Heart left ventricle (tissue), 16 donors: ENCODE results near the gene ODR4. TPM values are rescaled to one million over a fixed set of nuclear protein-coding genes. Genes with fewer than 3 reads are reported as not detected.

ENCODE experiments used
- ATAC-seq, 4 donors: fragments of 200-7000 bp; cut with Tn5 transposase; one replicate each; pipeline ENCODE4 v1.9.1; 2020 to 2022; ENCODE audit warnings: moderate library complexity in 4 of 4, mild to moderate bottlenecking in 3 of 4, moderate number of reproducible peaks in 1 of 4
- DNase-seq, 5 donors: peaks; one replicate each; pipeline ENCODE4 v3.0.0-alpha.2; 2020
- H3K27ac ChIP-seq, 12 donors: fragments of 200-600 bp; sonication (generic) in 4 of 12; one replicate each; pipeline versions ENCODE4 v1.5.0 to v1.8.0; 2016 to 2022; ENCODE audit warnings: mild to moderate bottlenecking in 2 of 12
- H3K27me3 ChIP-seq, 9 donors: fragments of 200-600 bp; sonication (generic) in 2 of 9; one replicate each; pipeline versions ENCODE4 v1.5.1 to v1.8.0; 2016 to 2022; ENCODE audit warnings: mild to moderate bottlenecking in 3 of 9
- H3K36me3 ChIP-seq, 9 donors: fragments of 200-600 bp; sonication (generic) in 2 of 9; one replicate each; pipeline versions ENCODE4 v1.5.0 to v1.8.0; 2018 to 2022; ENCODE audit warnings: mild to moderate bottlenecking in 2 of 9
- H3K4me1 ChIP-seq, 12 donors: fragments of 200-600 bp; sonication (generic) in 4 of 12; one replicate each; pipeline versions ENCODE4 v1.5.0 to v1.8.0; 2016 to 2022; ENCODE audit warnings: mild to moderate bottlenecking in 3 of 12
- H3K4me3 ChIP-seq, 12 donors: fragments of 200-600 bp; sonication (generic) in 4 of 12; one replicate each; pipeline versions ENCODE4 v1.5.0 to v1.8.0; 2017 to 2022; ENCODE audit warnings: mild to moderate bottlenecking in 9 of 12, moderate library complexity in 4 of 12
- H3K9me3 ChIP-seq, 12 donors: fragments of 200-600 bp; sonication (generic) in 4 of 12; one replicate each; pipeline versions ENCODE4 v1.5.0 to v1.8.0; 2016 to 2022; ENCODE audit warnings: mild to moderate bottlenecking in 1 of 12
- CTCF ChIP-seq, 12 donors: fragments of 200-600 bp; sonication (generic) in 4 of 12; IDR thresholded peaks; one replicate each; pipeline versions ENCODE4 v1.5.0 to v1.8.0; 2018 to 2022; ENCODE audit warnings: antibody characterized with exemption in 12 of 12, mild to moderate bottlenecking in 5 of 12
- POLR2A ChIP-seq, 2 donors: fragments of 450-650 bp; IDR thresholded peaks; one replicate each; pipeline ENCODE4 v1.6.1; 2017; ENCODE audit warnings: antibody characterized with exemption in 2 of 2, mild to moderate bottlenecking in 2 of 2, moderate library complexity in 2 of 2
- WGBS, 4 donors: extraction: QIAGEN DNeasy Blood & Tissue Kit in 2 of 4; methylation state at CpG; one replicate each; pipeline versions ENCODE4 v1.1.5 to v1.1.7; 2013 to 2018; 5-methylcytosine and 5-hydroxymethylcytosine counted together
- intact Hi-C, 10 donors: fragments of 100-400 bp; cut with DNase I; formaldehyde crosslinking; loops; one replicate each; pipeline versions ENCODE4 v1.11.1 to v1.14.2; 2022
- polyA plus RNA-seq, 2 donors: library from polyadenylated mRNA; stranded (reverse); fragments of 200-250 nt; gene quantifications; one replicate each; pipeline ENCODE4 v1.2.3, GENCODE V29; 2013
- total RNA-seq, 9 donors: library from RNA; depleted of rRNA in 2 of 9; stranded (reverse); fragments of >200 nt in 2 of 9; fragmentation: NEBNext Ultra II Directional in 3 of 9; extraction: Animal tissue kit (Norgen Biotek cat#: 25700) in 3 of 9; gene quantifications; one replicate each; pipeline versions ENCODE4 v1.1.0 to v1.2.4, GENCODE V29; 2016 to 2023
- donor health status: ischemic (EF 13 %, LVEDD 7.1; RV severe dilation, severe dysfunction).
- donor health status: healthy with polysubstance abuse.
- donor health status: DM: no; HTN: yes; CAD: no.
- donor health status: DM: no; HTN: no; CAD: no.
- donor health status: ischemic (EF 25% LVEDD 6.9; RV normal size, moderate dysfunction).
- donor health status: ischemic (EF 25% LVEDD 5.7; RV mildly dilated, moderate dysfunction).
- donor health status: healthy.
- donor health status: DM: yes; HTN: yes; CAD: no.
- donor health status: ischemic (EF 35%, LVEDD 5.7; RV mildly dilated, moderate dysfunction).
- donor health status: nonischemic (EF 11% LVEDD 7.7; RV severe dilation, severe dysfunction).
- donor health status: DM: yes; HTN: yes; CAD: no.
- donor health status: PGD.
- donor health status: ischemic (EF 29% LVEDD 5.4; RV normal size, mild dysfunction).
- donor health status: nonischemic (EF 23%, LVEDD 6.1; RV moderate dilation, normal function).

The ODR4 gene
- total and polyA plus RNA-seq, 11 donors = 8.7 to 15.5 (median 11.3) TPM

GRCh38 chr1:186442651-186443375, 67.2 kb downstream of the ODR4 start:
- Histone ChIP-seq H3K4me3 (no peak overlapping the region), H3K4me1 (peaks cover 0 to 7% (median 0%) of the 10 kb centered on the region in 12 donors), H3K27me3 (no peaks in the 10 kb centered on the region), H3K9me3 (no peaks in the 10 kb centered on the region), H3K36me3 (no peaks in the 10 kb centered on the region), H3K27ac (no peak overlapping the region)
- WGBS, 4 donors = 36 to 41% (median 40%) methylated on average over 1 of the region's 1 CpG
- TF ChIP-seq POLR2A (IDR thresholded peaks at IDR 0.05) (no peak), CTCF (IDR thresholded peaks at IDR 0.05) (no peak)
- DNase-seq = no peak
- intact Hi-C loops = no loop called here
- ATAC-seq = no peak

- intact Hi-C loops = no loop called here
- no peaks in the 10 kb centered on the region for H3K9me3 ChIP-seq
- H3K27me3 ChIP-seq = no peaks in the 10 kb centered on the region
- no peak for ATAC-seq
- 94 to 98% (median 96%) methylated on average over 2 of the region's 2 CpGs for WGBS, 4 donors
- no peak for DNase-seq
- H3K4me3 ChIP-seq = no peak overlapping the region
- H3K27ac ChIP-seq = no peak overlapping the region
- no peaks in the 10 kb centered on the region for H3K36me3 ChIP-seq
- H3K4me1 ChIP-seq = peaks cover 0 to 7% (median 0%) of the 10 kb centered on the region in 12 donors
- TF ChIP-seq CTCF (IDR thresholded peaks at IDR 0.05) (no peak), POLR2A (IDR thresholded peaks at IDR 0.05) (no peak)
These were observed 68.0 kb downstream of the ODR4 start for GRCh38 chr1:186443638-186444037.

- WGBS, 4 donors = 91 to 97% (median 93%) methylated on average over 4 of the region's 4 CpGs
- no peaks in the 10 kb centered on the region for H3K9me3 ChIP-seq
- intact Hi-C loops = no loop called here
- no peaks in the 10 kb centered on the region for H3K36me3 ChIP-seq
- H3K4me1 ChIP-seq = peaks cover 0 to 7% (median 0%) of the 10 kb centered on the region in 12 donors
- DNase-seq = no peak
- no peaks in the 10 kb centered on the region for H3K27me3 ChIP-seq
- ATAC-seq = no peak
- H3K27ac ChIP-seq = no peak overlapping the region
- TF ChIP-seq CTCF (IDR thresholded peaks at IDR 0.05) (no peak), POLR2A (IDR thresholded peaks at IDR 0.05) (no peak)
- H3K4me3 ChIP-seq = no peak overlapping the region
These were observed 70.5 kb downstream of the ODR4 start for GRCh38 chr1:186446152-186446551.

GRCh38 chr1:186454981-186455380, 79.3 kb downstream of the ODR4 start:
- no peak for DNase-seq
- Histone ChIP-seq H3K4me1 (peaks cover 0 to 12% (median 0%) of the 10 kb centered on the region in 12 donors), H3K4me3 (no peak overlapping the region), H3K36me3 (no peaks in the 10 kb centered on the region), H3K9me3 (no peaks in the 10 kb centered on the region), H3K27ac (no peak overlapping the region), H3K27me3 (no peaks in the 10 kb centered on the region)
- no peak for TF ChIP-seq POLR2A (IDR thresholded peaks at IDR 0.05)
- no peak for ATAC-seq
- WGBS, 4 donors = 56 to 74% (median 64%) methylated on average over 3 of the region's 3 CpGs
- intact Hi-C loops = no loop called here
